Measurements from ENCODE around the gene IGFBP6. TPM values are rescaled to one million over a fixed set of nuclear protein-coding genes. Genes with fewer than 3 reads are reported as not detected.

Gene IGFBP6
- total and polyA plus RNA-seq, 4 donors, result 1.6 to 17.6 (median 12.0) TPM

GRCh38 chr12:53074283-53074998 lies 23.0 kb upstream of the IGFBP6 start:
- Histone ChIP-seq H3K9me3 (ENCODE audit: control insufficient read depth in 4 of 4, low read length in 3 of 4) (no peaks in the 10 kb centered on the region), H3K27ac (ENCODE audit: low read depth in 1 of 2, low read length in 2 of 2) (no peak overlapping the region), H3K4me3 (ENCODE audit: low read depth in 1 of 3, low read length in 3 of 3) (no peak overlapping the region), H3K27me3 (ENCODE audit: control insufficient read depth in 4 of 4, insufficient read depth in 4 of 4, low read length in 3 of 4) (no peaks in the 10 kb centered on the region), H3K4me1 (ENCODE audit: control insufficient read depth in 4 of 4, insufficient read depth in 4 of 4, low read length in 3 of 4) (peaks cover 4 to 29% (median 11%) of the 10 kb centered on the region in 4 donors), H3K9ac (ENCODE audit: low read depth in 1 of 2, low read length in 2 of 2) (no peak overlapping the region), H3K36me3 (ENCODE audit: control insufficient read depth in 4 of 4, insufficient read depth in 3 of 4, low read depth in 1 of 4, low read length in 3 of 4) (peaks cover 6 to 16% (median 8%) of the 10 kb centered on the region in 4 donors)
- 89% methylated on average over 11 of the region's 11 CpGs for whole genome bisulfite sequencing
- no peak for TF ChIP-seq REST (IDR thresholded peaks at IDR 0.05)
- no peak for TF ChIP-seq ZBTB33 (IDR thresholded peaks at IDR 0.05)
- TF ChIP-seq FOXA2 (IDR thresholded peaks at IDR 0.05), result no peak
- no peak for TF ChIP-seq YY1 (IDR thresholded peaks at IDR 0.05)
- no peak for TF ChIP-seq ATF3 (IDR thresholded peaks at IDR 0.05)
- TF ChIP-seq CTCF (IDR thresholded peaks at IDR 0.05; ENCODE audit: low read depth, low read length, missing input control), result no peak
- TF ChIP-seq HNF4G (IDR thresholded peaks at IDR 0.05), result no peak
- TF ChIP-seq EGR1 (IDR thresholded peaks at IDR 0.05; ENCODE audit: low read depth in 2 of 2), result no peak
- no peak for TF ChIP-seq NR2F2 (IDR thresholded peaks at IDR 0.05)
- no peak for TF ChIP-seq MAX (IDR thresholded peaks at IDR 0.05)
- no peak for TF ChIP-seq SP1 (IDR thresholded peaks at IDR 0.05)
- TF ChIP-seq GABPA (IDR thresholded peaks at IDR 0.05 in 1 of 2, conservative IDR thresholded peaks at IDR 0.05 in 1 of 2), result no peak
- no peak for TF ChIP-seq HNF4A (conservative IDR thresholded peaks at IDR 0.05)
- no peak for TF ChIP-seq RAD21 (IDR thresholded peaks at IDR 0.05)
- DNase-seq (ENCODE audit: low spot score), result no peak

- 95% methylated on average over 3 of the region's 3 CpGs for WGBS
- no peak for DNase-seq (ENCODE audit: low spot score)
- H3K9ac ChIP-seq (ENCODE audit: low read depth in 1 of 2, low read length in 2 of 2), result no peak overlapping the region
- no peaks in the 10 kb centered on the region for H3K27me3 ChIP-seq (ENCODE audit: control insufficient read depth in 4 of 4, insufficient read depth in 4 of 4, low read length in 3 of 4)
- peaks cover 6 to 16% (median 8%) of the 10 kb centered on the region in 4 donors for H3K36me3 ChIP-seq (ENCODE audit: control insufficient read depth in 4 of 4, insufficient read depth in 3 of 4, low read depth in 1 of 4, low read length in 3 of 4)
- no peaks in the 10 kb centered on the region for H3K9me3 ChIP-seq (ENCODE audit: control insufficient read depth in 4 of 4, low read length in 3 of 4)
- H3K27ac ChIP-seq (ENCODE audit: low read depth in 1 of 2, low read length in 2 of 2), result no peak overlapping the region
- H3K4me3 ChIP-seq (ENCODE audit: low read depth in 1 of 3, low read length in 3 of 3), result no peak overlapping the region
- peaks cover 5 to 33% (median 14%) of the 10 kb centered on the region in 4 donors for H3K4me1 ChIP-seq (ENCODE audit: control insufficient read depth in 4 of 4, insufficient read depth in 4 of 4, low read length in 3 of 4)
- TF ChIP-seq EGR1 (IDR thresholded peaks at IDR 0.05; ENCODE audit: low read depth in 2 of 2) (no peak), NR2F2 (IDR thresholded peaks at IDR 0.05) (no peak), REST (IDR thresholded peaks at IDR 0.05) (no peak), HNF4A (conservative IDR thresholded peaks at IDR 0.05) (no peak), RXRA (IDR thresholded peaks at IDR 0.05) (no peak), YY1 (IDR thresholded peaks at IDR 0.05) (no peak), JUND (IDR thresholded peaks at IDR 0.05) (no peak), FOXA1 (IDR thresholded peaks at IDR 0.05) (no peak), GABPA (IDR thresholded peaks at IDR 0.05 in 1 of 2, conservative IDR thresholded peaks at IDR 0.05 in 1 of 2) (no peak), SP1 (IDR thresholded peaks at IDR 0.05) (no peak), TAF1 (conservative IDR thresholded peaks at IDR 0.05) (no peak), RAD21 (IDR thresholded peaks at IDR 0.05) (no peak)
Measured at GRCh38 chr12:53074999-53075370, 22.5 kb upstream of the IGFBP6 start.

Measured in liver (tissue), 9 donors.